ENCODE measurements around the gene MRPL37. TPM values are rescaled to one million over a fixed set of nuclear protein-coding genes. Genes with fewer than 3 reads are reported as not detected.

MRPL37 gene
- total RNA-seq, result 35.5 TPM

DNA sequence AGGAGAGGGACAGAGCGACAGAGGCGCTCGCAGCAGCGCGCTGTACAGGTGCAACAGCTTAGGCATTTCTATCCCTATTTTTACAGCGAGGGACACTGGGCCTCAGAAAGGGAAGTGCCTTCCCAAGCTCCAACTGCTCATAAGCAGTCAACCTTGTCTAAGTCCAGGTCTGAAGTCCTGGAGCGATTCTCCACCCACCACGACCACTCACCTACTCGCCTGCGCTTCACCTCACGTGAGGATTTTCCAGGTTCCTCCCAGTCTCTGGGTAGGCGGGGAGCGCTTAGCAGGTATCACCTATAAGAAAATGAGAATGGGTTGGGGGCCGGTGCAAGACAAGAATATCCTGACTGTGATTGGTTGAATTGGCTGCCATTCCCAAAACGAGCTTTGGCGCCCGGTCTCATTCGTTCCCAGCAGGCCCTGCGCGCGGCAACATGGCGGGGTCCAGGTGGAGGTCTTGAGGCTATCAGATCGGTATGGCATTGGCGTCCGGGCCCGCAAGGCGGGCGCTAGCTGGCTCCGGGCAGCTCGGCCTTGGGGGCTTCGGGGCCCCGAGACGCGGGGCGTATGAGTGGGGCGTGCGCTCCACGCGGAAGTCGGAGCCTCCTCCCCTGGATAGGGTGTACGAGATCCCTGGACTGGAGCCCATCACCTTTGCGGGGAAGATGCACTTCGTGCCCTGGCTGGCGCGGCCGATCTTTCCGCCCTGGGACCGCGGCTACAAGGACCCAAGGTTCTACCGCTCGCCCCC lies at the start of gene MRPL37, which contains the start of gene CYB5RL:
Gene MRPL37, plus strand, starts transcription at position 403 of the 754 bp plus-strand sequence. Its CDS starts 77 bp downstream, at position 480.
Gene CYB5RL, minus strand, starts transcription at position 266 of the 754 bp plus-strand sequence. CDS start 4,414 bp downstream, outside the sequence.

DNA sequence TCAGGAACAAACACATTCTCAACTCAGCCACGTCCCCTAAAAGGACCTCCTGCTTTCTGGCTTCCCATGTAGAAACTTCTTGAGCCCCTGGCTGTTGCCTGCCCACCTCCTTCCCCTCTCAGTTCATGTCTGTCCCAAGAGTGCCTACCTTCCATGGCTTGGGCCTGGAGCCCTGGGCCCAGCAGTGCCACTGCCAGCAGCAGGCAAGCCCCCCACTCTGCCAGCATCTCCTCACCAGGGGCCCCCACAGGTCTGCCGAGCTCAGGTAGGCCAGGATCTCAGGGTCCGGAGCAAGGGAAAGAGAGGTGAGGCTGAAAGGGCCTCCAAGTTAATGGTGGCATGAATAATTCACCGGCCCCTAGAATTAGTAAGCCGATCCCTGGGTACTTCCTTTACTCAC lies 47.3 kb upstream of the MRPL37 start, which contains the start of gene CDCP2:
Gene CDCP2, minus strand, starts transcription at position 305 of the 400 bp plus-strand sequence. Its CDS starts 78 bp downstream, at position 227.

Other genes with a start within 250 kb of the MRPL37 start
- not detected for gene LDLRAD1, start 182.0 kb upstream of the MRPL37 start, total RNA-seq
- 109 TPM for gene TMEM59, start 147.0 kb upstream of the MRPL37 start, total RNA-seq
- gene TCEANC2, start 146.6 kb upstream of the MRPL37 start, total RNA-seq, result 8.3 TPM
- gene CDCP2, start 47.2 kb upstream of the MRPL37 start, total RNA-seq, result not detected
- 2.5 TPM for gene CYB5RL, start 137 bp upstream of the MRPL37 start, total RNA-seq
- 36.7 TPM for gene SSBP3, start 206.2 kb downstream of the MRPL37 start, total RNA-seq

Data from diencephalon (tissue), 1 donor.